GM19043 (cell line): ENCODE measurements around the gene EPN2.
A peak's percentile ranks its signal among the peaks of the same experiment; 100 is the strongest.
"Not testable (repeated sequence)": the region's sequence is repeated elsewhere in the genome, so short reads cannot be mapped to it uniquely, and the experiment has no call there.

Experiments
- ATAC-seq: cut with Tn5 transposase; IDR thresholded peaks from one replicate; pipeline ENCODE4 v1.9.1; 2021; ENCODE audit warnings: low read depth; ENCODE audit not compliant: unreplicated experiment

EPN2 gene

DNA sequence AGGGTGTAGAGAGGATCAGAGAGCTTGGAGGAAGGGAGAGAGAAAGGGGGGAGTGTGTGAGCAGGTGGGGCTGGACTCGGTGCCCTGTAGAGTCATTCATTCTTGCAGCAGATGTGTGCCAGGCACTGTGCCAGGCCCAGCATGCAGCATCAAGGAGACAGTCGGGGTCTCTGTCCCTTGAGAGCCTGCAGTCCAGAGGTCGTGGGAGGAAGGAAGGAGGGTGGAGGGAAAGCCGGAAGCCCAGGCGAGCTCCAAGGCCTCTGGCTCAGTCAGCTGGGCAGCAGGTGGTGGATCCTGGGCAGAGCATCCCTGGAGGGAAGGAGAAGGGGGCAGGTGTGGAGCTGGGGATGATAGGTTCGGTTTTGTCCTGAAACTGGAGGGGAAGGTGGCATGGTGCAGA is 27.5 kb downstream of the EPN2 start:
- no peak for ATAC-seq

DNA sequence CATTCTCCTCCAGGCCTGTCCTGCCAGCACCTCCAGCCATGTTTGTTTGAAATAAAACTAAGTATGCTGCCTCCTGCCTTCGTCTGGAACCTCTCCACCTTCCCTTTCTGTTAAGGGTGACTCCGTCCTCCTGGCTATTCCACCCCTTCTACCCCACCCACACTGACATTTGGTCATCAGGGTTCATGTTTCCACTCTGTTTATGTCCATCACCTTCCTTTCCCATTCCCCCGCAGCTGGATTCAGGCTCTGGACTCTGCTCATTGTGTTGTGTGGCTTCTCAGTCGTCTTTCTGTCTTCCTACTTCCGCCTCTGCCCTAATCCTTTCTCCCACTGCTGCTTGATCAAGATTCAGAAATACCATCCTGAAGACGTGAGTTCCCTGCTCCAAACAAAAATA is 28.6 kb downstream of the EPN2 start:
- ATAC-seq, result no peak

DNA sequence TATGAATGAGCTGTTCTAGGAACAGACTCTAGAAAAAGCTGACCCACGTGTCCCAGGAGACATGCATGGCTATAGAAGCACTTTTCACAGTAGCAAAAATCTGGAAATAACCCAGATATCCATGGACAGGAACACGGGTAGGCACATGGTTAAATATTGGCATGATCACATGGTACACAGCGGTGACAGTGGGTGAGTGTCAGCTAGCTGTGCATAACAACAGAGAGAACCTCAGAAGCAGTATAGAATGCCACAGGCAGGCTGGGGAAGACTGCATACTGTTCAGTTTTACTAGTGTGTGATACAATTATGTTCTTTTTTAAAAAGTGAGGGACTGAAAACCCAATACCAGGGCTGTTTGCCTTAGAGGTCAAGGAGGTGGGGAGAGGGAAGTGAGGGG is 31.4 kb downstream of the EPN2 start:
- no peak for ATAC-seq

DNA sequence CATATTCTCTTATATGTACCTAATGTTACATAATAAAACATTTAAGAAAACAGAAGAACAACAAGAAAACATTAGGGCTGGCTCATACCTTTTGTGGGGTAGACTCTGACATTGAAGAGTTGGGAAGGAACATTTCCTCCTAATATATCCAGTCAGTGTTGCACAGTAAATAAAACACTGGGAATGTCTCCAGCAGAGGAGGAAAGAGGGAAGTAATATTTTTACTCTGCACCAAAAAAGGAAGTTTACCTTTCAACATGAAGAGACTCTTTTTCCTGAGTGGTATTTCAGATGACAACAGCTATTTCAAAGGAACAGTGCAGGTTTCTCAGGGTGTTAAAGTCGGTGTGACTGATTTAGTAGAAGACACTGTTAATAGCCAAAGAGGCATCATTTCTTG is 31.9 kb downstream of the EPN2 start:
- ATAC-seq, result no peak

DNA sequence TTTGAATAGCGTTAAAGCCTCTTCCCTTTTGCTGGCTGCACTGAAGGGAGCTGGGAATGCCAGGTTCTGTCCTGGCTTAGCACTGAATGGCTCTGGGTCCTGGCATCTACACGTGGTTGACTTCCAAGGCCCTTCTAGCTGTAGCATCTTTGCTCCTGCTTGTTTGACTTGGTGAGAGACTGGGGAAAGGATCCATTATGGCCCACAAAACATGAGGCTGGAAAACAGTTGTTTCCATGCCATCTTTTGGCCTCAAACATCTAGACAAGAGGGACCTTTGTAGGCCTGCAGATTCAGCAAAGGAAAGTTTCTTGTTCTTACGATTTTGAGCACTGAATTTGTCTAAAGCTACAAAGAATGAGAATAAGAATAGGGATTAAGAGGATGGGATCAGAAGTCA is 32.5 kb downstream of the EPN2 start:
- ATAC-seq, result no peak

DNA sequence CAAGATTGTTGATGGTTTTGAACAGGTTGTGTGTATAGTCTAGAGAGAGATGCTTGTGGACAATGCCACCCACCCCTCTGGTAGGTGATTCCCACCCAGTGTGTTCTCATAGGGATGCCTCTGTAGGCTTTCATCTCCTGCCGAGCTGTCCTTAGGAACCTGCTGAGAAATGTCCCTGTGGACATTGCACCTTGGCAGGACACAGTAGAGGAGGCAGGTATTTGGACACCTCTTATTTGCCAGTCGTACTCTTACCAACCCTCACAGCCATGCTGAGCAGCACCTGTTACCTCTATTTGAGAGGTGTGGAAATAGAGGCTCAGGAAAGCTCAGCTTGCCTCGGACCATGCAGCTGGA is 33.2 kb downstream of the EPN2 start:
- ATAC-seq, result no peak

DNA sequence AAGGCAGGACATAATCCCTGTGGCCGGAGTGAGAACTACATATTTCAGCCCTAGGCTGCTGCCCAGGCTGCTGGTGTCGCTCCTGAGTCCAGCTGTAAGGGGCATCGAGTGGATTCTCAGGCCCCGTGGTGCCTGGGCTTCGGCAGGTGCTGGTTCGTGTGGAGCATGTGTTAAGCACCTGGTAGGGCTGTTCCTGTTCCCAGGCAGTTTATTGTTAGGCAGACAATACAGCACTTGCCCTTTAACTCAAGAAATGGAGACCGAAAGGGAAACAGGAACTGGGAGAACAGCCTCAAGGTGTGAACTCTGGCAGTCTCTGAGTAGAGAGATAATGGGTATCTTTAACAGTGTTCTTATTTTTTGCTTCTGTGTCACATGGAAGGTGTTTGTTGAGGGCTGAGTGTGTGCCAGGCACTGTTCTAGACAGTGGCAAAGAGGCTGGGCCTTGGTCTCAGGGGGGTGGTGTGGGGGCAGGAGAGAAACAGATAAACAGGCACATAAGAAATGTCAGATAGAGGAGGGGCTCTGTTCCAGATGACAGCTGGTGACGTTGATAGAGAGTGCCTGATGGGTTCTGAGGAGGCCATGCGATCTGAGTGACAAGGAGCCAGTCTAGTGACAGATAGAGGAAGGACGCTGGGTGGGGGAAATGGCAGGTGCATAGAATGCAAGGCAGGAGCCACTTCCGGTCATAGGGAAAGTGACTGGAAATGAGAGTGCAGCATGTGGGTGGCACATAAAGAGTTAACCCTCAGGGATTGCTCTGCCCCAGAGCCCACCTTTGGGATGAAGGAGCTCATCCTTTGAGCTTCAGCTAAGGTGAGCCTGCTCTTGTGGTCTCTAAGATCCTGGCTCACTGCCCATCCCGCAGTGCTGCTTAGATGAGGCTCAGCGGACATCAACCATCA is 33.8 kb downstream of the EPN2 start:
- ATAC-seq, result peak; percentile 72

DNA sequence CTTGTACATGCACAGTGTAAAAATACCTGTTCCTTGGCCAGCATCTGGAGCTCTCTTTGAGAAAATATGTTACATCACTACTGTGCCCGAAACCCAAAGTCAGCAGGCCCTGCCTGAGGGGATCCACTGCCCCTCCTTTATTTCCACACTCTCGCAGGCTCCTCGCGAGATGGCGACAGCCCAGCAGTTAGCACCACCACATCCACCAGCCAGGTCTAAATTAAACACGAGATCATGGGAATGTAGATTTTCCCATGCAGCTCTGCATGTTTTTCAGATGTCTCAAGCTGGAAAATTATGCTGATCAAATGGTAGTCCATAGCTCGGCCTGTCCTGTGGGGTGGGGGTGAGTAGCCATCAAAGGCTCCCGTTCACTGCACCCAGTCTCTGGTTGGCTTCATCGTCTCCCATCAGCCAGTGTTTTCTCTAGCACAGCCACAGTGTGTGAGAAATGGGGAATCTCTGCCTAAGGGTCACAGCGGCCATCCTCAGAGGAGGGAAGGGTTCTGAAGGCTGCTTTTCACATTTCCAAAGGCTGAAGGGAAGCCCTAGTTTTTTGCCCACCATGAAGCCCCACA is 34.7 kb downstream of the EPN2 start:
- ATAC-seq, result no peak

DNA sequence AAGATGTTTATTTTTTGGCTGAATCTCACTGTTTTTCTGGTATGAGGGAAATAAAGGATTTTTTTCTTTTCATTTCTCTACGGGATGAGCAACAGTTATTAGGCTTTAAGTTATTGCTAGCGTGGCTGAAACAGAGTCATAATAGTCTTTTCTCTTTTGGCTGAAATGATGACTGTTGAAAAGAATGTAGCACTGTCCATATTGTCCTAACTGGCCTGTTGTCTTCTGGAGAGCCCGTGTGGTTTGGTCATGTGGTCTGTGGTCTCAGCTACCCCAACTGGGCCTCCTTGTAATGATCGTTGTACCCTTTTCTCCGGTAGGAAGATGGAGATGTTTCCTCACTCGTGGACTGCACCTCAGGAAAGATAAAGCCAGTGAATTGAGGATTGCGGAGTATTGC is 36.6 kb downstream of the EPN2 start:
- ATAC-seq, result no peak

DNA sequence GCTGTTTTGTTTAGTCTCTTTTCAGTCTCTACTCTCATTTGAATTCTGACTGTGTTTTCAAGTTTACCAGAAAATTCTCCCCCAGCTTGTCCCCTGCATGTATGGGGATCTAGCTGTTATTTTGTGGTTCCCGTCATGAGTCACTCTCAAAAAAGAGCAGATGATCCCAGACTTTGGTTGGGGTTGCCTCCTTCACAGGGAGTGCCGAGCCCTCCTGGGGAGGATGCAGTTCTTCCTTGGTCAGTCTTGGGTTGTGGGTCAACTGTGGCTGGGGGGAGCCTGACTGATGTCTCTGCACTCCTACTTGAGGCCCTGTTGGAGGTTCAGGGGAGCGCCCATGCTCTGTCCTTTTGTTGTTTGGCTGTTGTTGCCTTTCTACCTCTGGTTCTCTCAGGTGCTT is 37.7 kb downstream of the EPN2 start:
- ATAC-seq, result no peak

DNA sequence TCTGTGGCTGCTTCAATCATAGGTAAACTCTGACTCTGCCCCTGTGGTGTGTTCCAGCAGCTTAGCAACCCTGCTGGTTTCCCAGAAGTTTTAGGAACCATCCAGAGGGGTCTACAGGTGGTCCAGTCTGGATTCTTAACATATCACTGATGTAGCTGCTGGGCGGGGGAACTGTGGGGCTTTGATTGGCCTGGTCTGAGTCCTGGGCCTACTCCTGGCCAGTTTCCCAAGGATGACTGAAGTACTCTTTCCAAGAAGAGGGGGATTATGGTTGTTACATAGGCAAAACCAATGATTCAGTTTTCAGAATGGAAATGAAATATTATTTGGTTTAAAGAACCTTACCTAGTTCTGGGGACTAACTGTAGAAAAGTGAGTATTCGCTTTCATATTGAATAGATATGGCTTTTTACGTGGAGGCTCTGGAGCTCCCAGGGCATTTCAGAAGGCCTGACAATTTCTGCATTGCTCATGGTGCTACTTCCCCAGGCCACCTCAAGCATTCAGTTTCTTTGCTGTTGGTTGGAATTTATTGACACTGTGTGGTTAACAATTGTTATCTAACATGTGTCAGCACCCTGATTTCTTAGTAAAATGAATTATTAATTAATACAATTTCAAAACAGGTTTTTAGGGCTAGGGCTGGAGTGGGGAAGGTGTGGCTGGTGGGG is 38.4 kb downstream of the EPN2 start:
- no peak for ATAC-seq

DNA sequence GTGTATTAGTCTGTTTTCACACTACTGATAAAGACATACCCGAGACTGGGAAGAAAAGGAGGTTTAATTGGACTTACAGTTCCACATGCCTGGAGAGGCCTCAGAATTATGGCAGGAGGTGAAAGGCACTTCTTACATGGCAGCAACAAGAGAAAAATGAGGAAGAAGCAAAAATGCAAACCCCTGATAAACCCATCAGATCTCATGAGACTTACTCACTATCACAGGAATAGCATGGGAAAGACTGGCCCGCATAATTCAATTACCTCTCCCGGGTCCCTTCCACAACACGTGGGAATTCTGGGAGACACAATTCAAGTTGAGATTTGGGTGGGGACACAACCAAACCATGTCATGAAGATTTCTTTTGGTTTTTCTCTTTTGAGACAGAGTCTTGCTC is 41.1 kb downstream of the EPN2 start:
- ATAC-seq, result not testable (repeated sequence)

DNA sequence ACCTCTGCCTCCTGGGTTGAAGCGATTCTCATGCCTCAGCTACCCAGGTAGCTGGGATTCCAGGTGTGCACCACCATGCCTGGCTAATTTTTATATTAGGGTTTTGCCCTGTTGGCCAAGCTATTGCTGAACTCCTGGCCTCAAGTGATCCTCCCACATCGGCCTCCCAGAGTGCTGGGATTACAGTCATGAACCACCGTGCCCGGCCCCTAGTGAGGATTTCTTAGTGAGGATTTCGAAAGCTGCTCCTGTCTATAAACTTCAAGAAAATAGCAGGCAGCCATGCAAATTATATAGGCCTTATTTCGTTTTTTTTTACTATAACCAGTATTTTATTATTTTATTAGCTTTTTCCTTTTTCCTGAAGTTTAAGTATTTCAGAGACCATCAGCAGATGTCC is 41.6 kb downstream of the EPN2 start:
- ATAC-seq, result no peak

DNA sequence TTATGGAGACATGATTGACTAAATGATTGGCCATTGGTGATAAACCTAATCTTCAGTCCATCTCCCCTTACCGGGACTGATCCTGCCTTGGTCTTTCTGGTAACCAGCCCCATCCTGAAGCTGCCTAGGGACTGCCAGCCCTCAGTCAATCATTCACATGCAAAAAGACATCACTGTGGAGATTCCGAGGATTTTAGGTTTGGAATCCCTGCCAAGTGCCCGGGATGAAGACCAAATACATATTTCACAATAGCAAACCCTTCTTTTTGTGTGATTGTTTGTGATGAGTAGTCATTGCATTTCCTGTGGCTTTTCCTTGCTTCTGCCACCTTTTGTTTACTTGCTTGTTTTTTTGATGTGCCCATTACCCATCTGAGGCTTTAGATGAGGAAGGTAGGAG is 44.0 kb downstream of the EPN2 start:
- no peak for ATAC-seq

DNA sequence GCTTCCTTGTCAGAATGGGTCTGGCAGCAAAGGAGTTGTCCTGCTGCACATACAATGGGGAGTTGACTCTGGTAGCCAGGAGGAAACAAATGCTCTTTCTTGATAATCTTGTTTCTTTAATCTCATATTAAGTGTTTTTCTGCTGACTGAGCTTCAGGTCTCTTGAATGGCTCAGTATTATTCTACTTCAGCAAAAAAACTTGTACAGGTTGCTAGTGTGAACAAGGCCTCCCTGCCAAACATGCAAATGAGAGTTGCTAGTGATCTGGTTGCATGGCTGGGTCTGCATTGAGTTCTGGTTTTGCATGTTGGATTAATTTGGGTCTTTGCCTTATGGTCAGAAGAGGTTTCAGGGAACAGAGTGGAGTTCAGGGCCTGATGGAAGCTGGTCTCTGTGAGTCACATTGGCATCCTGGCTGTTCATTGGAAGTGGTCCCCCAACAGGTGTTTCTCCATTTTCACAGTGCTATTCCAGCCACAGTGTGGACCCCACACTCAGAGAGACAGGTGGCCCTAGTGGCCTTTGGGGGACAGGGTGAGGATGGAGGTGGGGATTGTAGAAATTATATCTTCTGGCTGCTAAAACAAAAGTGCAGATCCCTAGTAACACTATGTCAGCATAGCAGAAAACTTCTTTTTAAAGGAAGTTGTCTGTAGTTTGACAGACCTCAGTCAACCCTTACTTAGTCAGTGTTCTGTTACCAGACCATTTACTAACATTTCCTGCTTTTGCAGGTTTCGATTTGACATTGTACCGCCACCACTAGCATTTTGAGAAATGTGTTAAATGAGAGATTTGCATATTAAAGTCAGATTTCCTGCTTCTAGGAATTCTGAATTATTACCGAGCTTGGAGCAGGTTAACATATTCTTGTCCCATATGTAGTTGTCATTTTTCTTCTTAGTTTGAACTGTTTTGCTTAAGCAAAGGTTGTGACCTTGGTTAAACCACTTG is 47.1 kb downstream of the EPN2 start:
- peak; percentile 64 for ATAC-seq

DNA sequence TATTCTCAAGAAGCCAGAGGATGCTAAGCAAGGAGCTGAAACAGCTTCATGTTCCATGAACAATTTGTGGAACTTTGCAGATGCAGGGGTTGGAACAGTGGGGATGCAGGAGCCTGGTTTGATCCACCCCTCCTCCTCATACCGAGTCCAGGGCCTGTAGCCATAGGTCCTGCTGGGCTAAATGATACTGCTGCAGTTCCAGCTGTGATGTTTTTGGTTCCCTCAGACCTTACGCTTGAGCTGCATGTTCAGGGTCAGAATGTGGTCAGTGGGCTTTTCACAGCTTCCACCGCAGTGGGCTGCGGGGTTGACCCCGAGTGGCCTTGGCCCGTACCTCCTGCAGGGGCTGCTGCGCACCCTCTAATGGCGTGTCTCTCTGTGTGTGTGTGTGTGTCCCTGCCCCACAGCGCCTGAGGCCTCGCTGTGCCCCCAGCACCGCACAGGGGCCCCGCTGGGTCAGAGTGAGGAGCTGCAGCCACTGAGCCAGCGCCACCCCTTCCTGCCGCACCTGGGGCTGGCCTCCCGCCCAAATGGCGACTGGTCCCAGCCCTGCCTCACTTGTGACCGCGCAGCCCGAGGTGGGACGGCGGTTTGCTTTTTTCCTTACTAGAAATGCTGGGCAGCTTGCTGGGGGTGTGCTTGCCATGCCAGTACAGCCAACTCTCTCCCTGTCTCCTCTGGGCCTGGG is 48.2 kb downstream of the EPN2 start:
- ATAC-seq, result no peak

DNA sequence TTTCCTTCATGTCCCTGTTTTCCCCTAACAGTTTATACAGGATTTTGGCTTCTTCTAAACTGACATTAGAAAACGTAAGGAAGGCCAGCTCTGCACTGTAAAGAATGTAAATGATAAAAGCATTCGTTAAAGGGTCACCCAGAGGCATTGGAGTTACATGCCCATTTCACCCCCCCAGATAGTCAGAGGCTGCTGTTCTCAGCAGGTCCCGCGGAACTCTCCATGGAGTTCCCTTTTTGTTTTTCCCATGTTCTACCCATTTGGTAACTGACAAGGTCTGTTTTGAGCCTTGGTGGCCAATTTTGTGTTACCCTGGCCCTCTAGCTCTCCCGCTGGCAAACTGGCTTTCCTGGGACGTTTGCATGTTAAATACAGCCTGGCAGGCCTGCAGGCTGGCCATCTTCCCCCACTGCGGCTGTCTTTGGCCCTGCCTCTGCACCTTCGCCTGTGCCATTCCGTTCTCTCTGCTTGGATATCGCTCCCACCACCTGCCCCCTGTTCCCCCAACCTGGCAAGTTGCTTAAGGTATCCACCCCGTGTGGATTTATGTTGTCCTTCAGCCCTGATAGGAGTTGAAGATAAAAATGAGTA is 49.7 kb downstream of the EPN2 start:
- ATAC-seq, result no peak

DNA sequence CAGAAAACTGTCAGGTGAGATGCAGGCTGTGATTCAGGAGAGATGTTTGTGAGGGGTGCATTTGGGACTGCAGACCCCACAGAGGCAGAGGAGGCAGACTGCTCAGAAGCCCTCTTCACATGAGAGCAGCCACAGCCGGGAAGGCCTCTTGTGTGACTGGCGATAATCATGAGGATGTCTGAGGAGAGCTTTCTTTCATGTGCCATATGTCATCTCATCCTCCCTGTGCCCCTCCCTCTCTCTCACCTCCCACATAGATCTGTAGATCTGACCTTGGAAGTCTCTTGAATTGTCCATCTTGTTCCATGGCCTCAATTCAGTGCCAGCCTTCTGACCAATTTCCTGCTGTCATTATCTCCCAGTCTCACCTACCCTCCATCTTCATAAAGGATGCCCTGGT is 50.5 kb downstream of the EPN2 start:
- ATAC-seq, result no peak

DNA sequence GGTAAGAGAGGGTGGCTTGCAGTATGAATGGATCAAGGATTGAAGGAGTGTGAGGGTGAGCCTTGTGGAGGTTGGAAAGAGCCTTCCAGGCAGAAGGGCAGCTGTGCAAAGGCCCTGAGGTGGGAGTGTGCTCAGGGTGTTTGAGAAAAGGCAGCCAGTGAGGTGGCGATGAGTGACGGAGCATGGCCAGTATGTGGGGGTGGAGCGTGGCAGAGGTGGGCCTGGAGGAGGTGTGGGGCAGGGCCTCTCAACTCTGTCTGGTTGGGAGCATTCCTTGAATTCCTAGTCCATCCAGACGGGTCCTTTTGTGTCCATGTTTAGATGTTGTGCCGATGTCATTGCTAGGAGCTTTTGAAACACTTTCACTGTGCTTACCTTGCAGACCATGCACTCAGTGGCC is 51.3 kb downstream of the EPN2 start:
- no peak for ATAC-seq
